Measurements from ENCODE around the gene GDPD5. TPM values are rescaled to one million over a fixed set of nuclear protein-coding genes. Genes with fewer than 3 reads are reported as not detected.

The GDPD5 gene
- total RNA-seq, 1 donor from 2014 or later: 8.4 TPM

- intact Hi-C loops (cut with micrococcal nuclease): no loop called here
- ATAC-seq: no peak
- DNase-seq: no peak
Measured at GRCh38 chr11:75394085-75394840, 131.5 kb downstream of the GDPD5 start.

- ATAC-seq (no peak), DNase-seq (no peak)
- intact Hi-C loops (cut with micrococcal nuclease): loop anchor here (2.0 kb wide), 1 partner anchor 143 kb away; no protein-coding TSS in a partner anchor
Measured at GRCh38 chr11:75389925-75390324, 135.8 kb downstream of the GDPD5 start.

GRCh38 chr11:75389276-75389605 is 136.5 kb downstream of the GDPD5 start:
- no peak for ATAC-seq
- intact Hi-C loops (cut with micrococcal nuclease): loop anchor here (2.0 kb wide), 1 partner anchor 144 kb away; no protein-coding TSS in a partner anchor

GRCh38 chr11:75388386-75389275 is 137.1 kb downstream of the GDPD5 start:
- intact Hi-C loops (cut with micrococcal nuclease): loop anchor here (2.0 kb wide), 1 partner anchor 144 kb away; no protein-coding TSS in a partner anchor
- ATAC-seq (peak; percentile 75), DNase-seq (peak; percentile 65)

More at GRCh38 chr11:75389276-75389605, 136.5 kb downstream of the GDPD5 start:
- no peak for DNase-seq

- intact Hi-C loops (cut with micrococcal nuclease): loop anchor here (2.0 kb wide), 1 partner anchor 145 kb away; no protein-coding TSS in a partner anchor
- DNase-seq: no peak
Measured at GRCh38 chr11:75387736-75388294, 137.9 kb downstream of the GDPD5 start.

GRCh38 chr11:75386942-75387630 is 138.7 kb downstream of the GDPD5 start:
- no peak for DNase-seq
- intact Hi-C loops (cut with micrococcal nuclease): no loop called here
- ATAC-seq: no peak

More at GRCh38 chr11:75387736-75388294, 137.9 kb downstream of the GDPD5 start:
- no peak for ATAC-seq

Other genes starting within 250 kb of the GDPD5 start
- gene ARRB1, start 174.3 kb downstream of the GDPD5 start, total RNA-seq: 26.5 TPM
- gene RPS3, start 126.4 kb downstream of the GDPD5 start, total RNA-seq: 874 TPM
- gene KLHL35, start 92.7 kb downstream of the GDPD5 start, total RNA-seq: 0.89 TPM
- 58.5 TPM for gene SERPINH1, start 36.3 kb upstream of the GDPD5 start, total RNA-seq
- gene MAP6, start 143.1 kb upstream of the GDPD5 start, total RNA-seq: 5.4 TPM
- 0.17 TPM for gene MOGAT2, start 191.9 kb upstream of the GDPD5 start, total RNA-seq
- gene DGAT2, start 242.8 kb upstream of the GDPD5 start, total RNA-seq: 18.3 TPM

Measured in left ventricle myocardium superior (tissue), 1 donor.